HepG2 (cell line): ENCODE measurements around the gene WLS. TPM values are rescaled to one million over a fixed set of nuclear protein-coding genes. Genes with fewer than 3 reads are reported as not detected.

ENCODE experiments used
- ATAC-seq: fragments of 200-7000 bp; cut with Tn5 transposase; 3 replicates; pipeline ENCODE4 v1.9.1; 2020; ENCODE audit warnings: mild to moderate bottlenecking, moderate library complexity
- BruUV-seq: library from RNA; stranded (reverse); fragments of 400-500 nt; replicated peaks from 2 replicates; lab custom pipeline; 2021; lab: Mats Ljungman, UMichigan
- CTCF ChIA-PET: fragments of 300-600 bp; formaldehyde crosslinking; extraction: SDS; loops from one replicate; lab custom pipeline; 2021; ENCODE audit warnings: low total read pairs, inconsistent platforms, low intra/inter-chr PET ratio; lab: Yijun Ruan, JAX
- POLR2A ChIA-PET: fragments of 350-600 bp; sonication (Branson Sonifier 250); formaldehyde crosslinking; loops from one replicate; lab custom pipeline; 2020; ENCODE audit warnings: antibody characterized with exemption, inconsistent platforms; lab: Yijun Ruan, JAX
- DNase-seq: peaks from one replicate; pipeline ENCODE4 v3.0.0-alpha.2; 2015; ENCODE audit warnings: low spot score
- FAIRE-seq: peaks from 3 replicates; lab custom pipeline; 2011; peaks lifted over from hg19 to GRCh38; lab: Jason Lieb, UNC
- H2AFZ ChIP-seq: one replicate; pipeline ENCODE4 v1.6.1; 2011; ENCODE audit warnings: low read length, inconsistent platforms
- H3K27ac ChIP-seq: fragments of 300-600 bp; 3 replicates; pipeline ENCODE4 v1.8.0; 2011; ENCODE audit warnings: mixed run types, mild to moderate bottlenecking, mixed read lengths, low read length, inconsistent platforms; ENCODE audit not compliant: insufficient read depth; ENCODE audit errors: extremely low read length
- H3K27me3 ChIP-seq, 2 experiments: fragments of 200-600 bp in 1 of 2; 2 replicates in 1 of 2; 3 replicates in 1 of 2; pipeline versions ENCODE4 v1.6.0 to v1.8.0; 2011; ENCODE audit warnings: low read length in 2 of 2, mild to moderate bottlenecking in 2 of 2, moderate library complexity in 2 of 2, inconsistent platforms in 1 of 2; ENCODE audit not compliant: insufficient read depth in 2 of 2, control insufficient read depth in 1 of 2
- H3K36me3 ChIP-seq, 2 experiments: fragments of 200-600 bp in 1 of 2; replicated peaks in 1 of 2; 2 replicates in 1 of 2; 3 replicates in 1 of 2; pipeline versions ENCODE4 v1.5.1 to v1.8.0; 2011; ENCODE audit warnings: low read length in 2 of 2, inconsistent platforms in 1 of 2; ENCODE audit not compliant: insufficient read depth in 2 of 2, control insufficient read depth in 1 of 2
- H3K4me1 ChIP-seq: 2 replicates; pipeline ENCODE4 v1.5.1; 2012; ENCODE audit warnings: low read length, inconsistent platforms; ENCODE audit not compliant: insufficient read depth
- H3K4me2 ChIP-seq: 2 replicates; pipeline ENCODE4 v1.6.0; 2011; ENCODE audit warnings: low read depth, low read length, inconsistent platforms
- H3K4me3 ChIP-seq, 3 experiments: fragments of 200-600 bp in 1 of 3; sonication (generic), shearing (Covaris generic) in 1 of 3; replicated peaks in 1 of 3; 2 replicates each; pipeline ENCODE4 v1.5.1; 2011 to 2016; ENCODE audit warnings: low read length in 3 of 3, inconsistent platforms in 2 of 3, low read depth in 2 of 3, mild to moderate bottlenecking in 2 of 3, control low read depth in 1 of 3, mixed read lengths in 1 of 3; ENCODE audit not compliant: insufficient read depth in 1 of 3
- H3K79me2 ChIP-seq: one replicate; pipeline ENCODE4 v1.6.1; 2011; ENCODE audit warnings: low read length, inconsistent platforms; ENCODE audit not compliant: insufficient read depth
- H3K9ac ChIP-seq: 2 replicates; pipeline ENCODE4 v1.6.0; 2011; ENCODE audit warnings: mild to moderate bottlenecking, low read depth, low read length, inconsistent platforms; ENCODE audit not compliant: insufficient read depth
- H3K9me3 ChIP-seq: 2 replicates; pipeline ENCODE4 v1.5.1; 2012; ENCODE audit warnings: mild to moderate bottlenecking, low read length
- H4K20me1 ChIP-seq: 2 replicates; pipeline ENCODE4 v1.6.0; 2011; ENCODE audit warnings: inconsistent platforms, mild to moderate bottlenecking, low read length, moderate library complexity; ENCODE audit not compliant: insufficient read depth
- ATF1 ChIP-seq: IDR thresholded peaks from 2 replicates; pipeline ENCODE4 v1.6.1; 2016; ENCODE audit warnings: mild to moderate bottlenecking, control low read depth
- CCAR2 ChIP-seq: fragments of 200-400 bp; formaldehyde crosslinking; optimal IDR thresholded peaks from 2 replicates; pipeline ENCODE3; 2018; ENCODE audit warnings: low read depth, mild to moderate bottlenecking, low read length, moderate library complexity
- HDAC2 ChIP-seq: sonication (generic); formaldehyde crosslinking; IDR thresholded peaks from 2 replicates; pipeline ENCODE4 v1.4.0; 2020; ENCODE audit warnings: missing genetic modification reagents
- IRF2 ChIP-seq: IDR thresholded peaks from 2 replicates; pipeline ENCODE4 v1.6.1; 2018; ENCODE audit warnings: missing genetic modification reagents, missing compliant biosample characterization
- MBNL3 ChIP-seq: fragments of 250-450 bp; sonication (Bioruptor Pico); conservative IDR thresholded peaks from 2 replicates; pipeline ENCODE4 v1.8.0; 2022; ENCODE audit warnings: mild to moderate bottlenecking, inconsistent platforms
- NFYB ChIP-seq: sonication (generic); formaldehyde crosslinking; IDR thresholded peaks from 2 replicates; pipeline ENCODE4 v1.4.0; 2020; ENCODE audit warnings: missing genetic modification reagents
- POLR2AphosphoS5 ChIP-seq: IDR thresholded peaks from 2 replicates; pipeline ENCODE4 v1.6.1; 2012; ENCODE audit warnings: low read depth, low read length
- SYNCRIP ChIP-seq: fragments of 200-400 bp; formaldehyde crosslinking; IDR thresholded peaks from 2 replicates; pipeline ENCODE4 v1.6.1; 2018; ENCODE audit warnings: mild to moderate bottlenecking, low read depth, low read length; ENCODE audit not compliant: insufficient read depth
- ZNF530 ChIP-seq: sonication (generic); formaldehyde crosslinking; IDR thresholded peaks from 2 replicates; pipeline ENCODE4 v1.5.0; 2020; ENCODE audit warnings: low read depth, mild to moderate bottlenecking, missing genetic modification reagents
- ZNF713 ChIP-seq: sonication (generic); formaldehyde crosslinking; IDR thresholded peaks from 2 replicates; pipeline ENCODE4 v1.4.0; 2020; ENCODE audit warnings: mild to moderate bottlenecking, missing genetic modification reagents
- WGBS: methylation state at CpG from one replicate; pipeline ENCODE4 v1.1.6; 2017; ENCODE audit warnings: low lambda C conversion rate; 5-methylcytosine and 5-hydroxymethylcytosine counted together
- in situ Hi-C: cut with HindIII; loops from 2 replicates; pipeline ENCODE4 v1.10.0; 2017; ENCODE audit warnings: low pct_unique_long_range_greater_than_20kb; ENCODE audit not compliant: extremely low pct_ligation_motif_present
- intact Hi-C: fragments of 100-400 bp; cut with micrococcal nuclease; formaldehyde crosslinking; loops from one replicate; pipeline ENCODE4 v1.10.0; 2022; ENCODE audit not compliant: unreplicated experiment
- polyA plus RNA-seq, 8 experiments: library from polyadenylated mRNA; depleted of rRNA in 3 of 8; stranded (reverse) in 7 of 8; unstranded in 1 of 8; fragments of >200 nt; fragmentation: Illumina TruSeq in 4 of 8; extraction: Trizol in 4 of 8; gene quantifications; 2 replicates each; pipeline versions ENCODE4 v1.2.1 to v1.2.3, GENCODE V29; 2011 to 2016; ENCODE audit warnings: low read depth in 4 of 8, missing spikeins in 1 of 8, mixed read lengths in 1 of 8; ENCODE audit not compliant: insufficient read depth in 1 of 8
- total RNA-seq, 5 experiments: library from RNA; depleted of rRNA; stranded (reverse); fragments of >200 nt; fragmentation: Illumina TruSeq; extraction: Trizol; gene quantifications; 2 replicates each; pipeline ENCODE4 v1.2.3, GENCODE V29; 2016; ENCODE audit warnings: low read depth in 1 of 5
- TF ChIP-seq, protein P1 (sequence below): sonication (generic); formaldehyde crosslinking; conservative IDR thresholded peaks from 2 replicates; pipeline ENCODE4 v1.4.0; 2020; ENCODE audit warnings: missing genetic modification reagents
- TF ChIP-seq, protein P2 (sequence below): IDR thresholded peaks from 2 replicates; pipeline ENCODE4 v1.6.1; 2016; ENCODE audit warnings: missing compliant biosample characterization, missing genetic modification reagents, borderline replicate concordance
- TF ChIP-seq, protein P3 (sequence below), 2 experiments: sonication (generic) in 1 of 2; formaldehyde crosslinking in 1 of 2; IDR thresholded peaks; 2 replicates each; pipeline versions ENCODE4 v1.4.0 to v1.6.1; 2018 to 2020; ENCODE audit warnings: missing genetic modification reagents in 2 of 2, borderline replicate concordance in 1 of 2, low read depth in 1 of 2, mild to moderate bottlenecking in 1 of 2, missing biosample characterization in 1 of 2

WLS gene
- total and polyA plus RNA-seq, 2 of the 13 experiments (the other 11 are each of a cell fraction or from before 2014, with no cell fraction given) = not detected

DNA sequence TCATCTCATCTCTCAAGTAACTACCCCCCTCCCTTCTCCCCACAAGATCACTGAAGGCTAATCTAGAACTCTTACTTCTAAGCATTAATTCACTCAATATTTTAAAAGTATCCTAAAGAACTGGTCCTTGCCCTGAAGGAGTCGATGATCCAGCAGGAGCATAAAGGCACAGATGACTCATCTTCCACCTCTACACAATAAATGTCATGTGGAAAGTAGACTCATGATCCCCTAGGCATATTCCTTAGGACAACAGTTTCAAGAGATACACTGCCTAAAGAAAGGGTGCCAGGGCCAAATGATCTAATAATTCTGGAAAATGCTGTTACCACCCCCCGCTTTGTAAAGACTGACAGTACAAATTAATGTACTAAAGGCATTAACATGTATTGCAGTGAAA lies 96.1 kb downstream of the WLS start:
- BruUV-seq = no TSS peak
- 7% methylated on average over 2 of the region's 2 CpGs for WGBS
- intact Hi-C loops = no loop called here
- Histone ChIP-seq H3K79me2 (no peaks in the 10 kb centered on the region), H3K27ac (no peak overlapping the region), H3K36me3 (no peaks in the 10 kb centered on the region), H4K20me1 (no peaks in the 10 kb centered on the region), H2AFZ (no peak overlapping the region), H3K4me2 (no peak overlapping the region), H3K9me3 (no peaks in the 10 kb centered on the region), H3K4me3 (no peak overlapping the region), H3K27me3 (no peaks in the 10 kb centered on the region), H3K9ac (no peak overlapping the region), H3K4me1 (no peaks in the 10 kb centered on the region)
- DNase-seq (no peak), ATAC-seq (no peak), FAIRE-seq (no peak)
- in situ Hi-C loops = no loop called here
- POLR2A ChIA-PET = no interaction called here
- CTCF ChIA-PET = no interaction called here
- TF ChIP-seq IRF2 (CRISPR knock-in tag) (no peak), ATF1 (CRISPR knock-in tag) (no peak), POLR2AphosphoS5 (no peak), HDAC2 (CRISPR knock-in tag) (no peak), ZNF713 (CRISPR knock-in tag) (no peak), MBNL3 (CRISPR knock-in tag) (no peak), SYNCRIP (no peak), CCAR2 (no peak), ZNF530 (CRISPR knock-in tag) (no peak), NFYB (CRISPR knock-in tag) (no peak)
- TF ChIP-seq, protein P1, sequence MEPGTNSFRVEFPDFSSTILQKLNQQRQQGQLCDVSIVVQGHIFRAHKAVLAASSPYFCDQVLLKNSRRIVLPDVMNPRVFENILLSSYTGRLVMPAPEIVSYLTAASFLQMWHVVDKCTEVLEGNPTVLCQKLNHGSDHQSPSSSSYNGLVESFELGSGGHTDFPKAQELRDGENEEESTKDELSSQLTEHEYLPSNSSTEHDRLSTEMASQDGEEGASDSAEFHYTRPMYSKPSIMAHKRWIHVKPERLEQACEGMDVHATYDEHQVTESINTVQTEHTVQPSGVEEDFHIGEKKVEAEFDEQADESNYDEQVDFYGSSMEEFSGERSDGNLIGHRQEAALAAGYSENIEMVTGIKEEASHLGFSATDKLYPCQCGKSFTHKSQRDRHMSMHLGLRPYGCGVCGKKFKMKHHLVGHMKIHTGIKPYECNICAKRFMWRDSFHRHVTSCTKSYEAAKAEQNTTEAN (CRISPR knock-in tag) = no peak
- TF ChIP-seq, protein P2, sequence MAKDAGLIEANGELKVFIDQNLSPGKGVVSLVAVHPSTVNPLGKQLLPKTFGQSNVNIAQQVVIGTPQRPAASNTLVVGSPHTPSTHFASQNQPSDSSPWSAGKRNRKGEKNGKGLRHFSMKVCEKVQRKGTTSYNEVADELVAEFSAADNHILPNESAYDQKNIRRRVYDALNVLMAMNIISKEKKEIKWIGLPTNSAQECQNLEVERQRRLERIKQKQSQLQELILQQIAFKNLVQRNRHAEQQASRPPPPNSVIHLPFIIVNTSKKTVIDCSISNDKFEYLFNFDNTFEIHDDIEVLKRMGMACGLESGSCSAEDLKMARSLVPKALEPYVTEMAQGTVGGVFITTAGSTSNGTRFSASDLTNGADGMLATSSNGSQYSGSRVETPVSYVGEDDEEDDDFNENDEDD (CRISPR knock-in tag) = no peak
- TF ChIP-seq, protein P3, sequence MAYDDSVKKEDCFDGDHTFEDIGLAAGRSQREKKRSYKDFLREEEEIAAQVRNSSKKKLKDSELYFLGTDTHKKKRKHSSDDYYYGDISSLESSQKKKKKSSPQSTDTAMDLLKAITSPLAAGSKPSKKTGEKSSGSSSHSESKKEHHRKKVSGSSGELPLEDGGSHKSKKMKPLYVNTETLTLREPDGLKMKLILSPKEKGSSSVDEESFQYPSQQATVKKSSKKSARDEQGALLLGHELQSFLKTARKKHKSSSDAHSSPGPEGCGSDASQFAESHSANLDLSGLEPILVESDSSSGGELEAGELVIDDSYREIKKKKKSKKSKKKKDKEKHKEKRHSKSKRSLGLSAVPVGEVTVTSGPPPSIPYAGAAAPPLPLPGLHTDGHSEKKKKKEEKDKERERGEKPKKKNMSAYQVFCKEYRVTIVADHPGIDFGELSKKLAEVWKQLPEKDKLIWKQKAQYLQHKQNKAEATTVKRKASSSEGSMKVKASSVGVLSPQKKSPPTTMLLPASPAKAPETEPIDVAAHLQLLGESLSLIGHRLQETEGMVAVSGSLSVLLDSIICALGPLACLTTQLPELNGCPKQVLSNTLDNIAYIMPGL (CRISPR knock-in tag; IDR thresholded peaks at IDR 0.05; ENCODE audit: borderline replicate concordance in 1 of 2, low read depth in 1 of 2) = no peak
